GM12873 (cell line): Measurements from ENCODE around the gene ELP4.
A peak's percentile ranks its signal among the peaks of the same experiment; 100 is the strongest.

Source experiments
- TF ChIP-seq, protein P1 (sequence below): IDR thresholded peaks from 2 replicates; pipeline ENCODE4 v1.5.1; 2012; ENCODE audit warnings: low read depth, mild to moderate bottlenecking, moderate library complexity, low read length, control low read depth; ENCODE audit not compliant: insufficient read depth; ENCODE audit errors: missing control alignments

Gene ELP4

DNA sequence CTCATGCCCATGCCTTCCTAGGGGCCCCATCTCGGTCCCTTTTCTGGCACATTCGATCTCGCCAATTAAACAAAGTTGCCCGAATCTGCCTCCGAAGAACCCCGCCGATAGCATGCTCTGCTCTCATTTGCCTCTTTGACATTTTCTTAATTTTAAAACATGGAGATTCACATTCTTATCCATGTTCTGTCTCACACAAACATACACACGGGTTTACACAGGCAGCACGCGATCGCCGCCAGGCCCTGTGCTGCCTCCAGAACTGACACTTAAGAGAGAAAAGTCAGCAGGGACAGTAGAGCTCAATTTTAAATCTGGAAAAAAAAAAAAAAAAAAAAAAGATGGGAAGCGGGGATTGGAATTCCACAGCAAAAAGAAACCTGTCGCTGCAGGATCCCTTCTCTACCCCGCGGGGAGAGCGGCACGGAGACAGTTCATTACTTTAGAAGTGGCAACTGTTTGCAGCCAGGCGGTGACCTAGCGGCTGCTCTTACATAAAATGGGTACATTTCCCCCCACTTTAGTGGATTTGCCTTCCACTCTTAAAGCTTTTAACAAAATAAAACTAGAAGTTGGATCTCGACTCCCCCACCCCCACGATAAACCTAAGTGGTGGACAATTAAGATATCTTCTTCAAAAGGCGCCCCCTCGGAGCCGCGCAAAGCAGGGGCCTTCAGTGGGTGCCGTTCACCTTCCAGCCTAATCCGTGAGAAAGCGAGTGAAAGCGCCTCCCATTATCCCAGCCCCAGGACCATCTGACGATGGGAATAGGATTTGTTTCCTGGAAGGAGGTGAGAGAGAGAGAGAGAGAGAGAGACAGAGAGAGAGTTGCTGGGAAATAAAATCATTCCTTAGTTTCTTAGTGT, 287.9 kb downstream of the ELP4 start:
- TF ChIP-seq, protein P1, sequence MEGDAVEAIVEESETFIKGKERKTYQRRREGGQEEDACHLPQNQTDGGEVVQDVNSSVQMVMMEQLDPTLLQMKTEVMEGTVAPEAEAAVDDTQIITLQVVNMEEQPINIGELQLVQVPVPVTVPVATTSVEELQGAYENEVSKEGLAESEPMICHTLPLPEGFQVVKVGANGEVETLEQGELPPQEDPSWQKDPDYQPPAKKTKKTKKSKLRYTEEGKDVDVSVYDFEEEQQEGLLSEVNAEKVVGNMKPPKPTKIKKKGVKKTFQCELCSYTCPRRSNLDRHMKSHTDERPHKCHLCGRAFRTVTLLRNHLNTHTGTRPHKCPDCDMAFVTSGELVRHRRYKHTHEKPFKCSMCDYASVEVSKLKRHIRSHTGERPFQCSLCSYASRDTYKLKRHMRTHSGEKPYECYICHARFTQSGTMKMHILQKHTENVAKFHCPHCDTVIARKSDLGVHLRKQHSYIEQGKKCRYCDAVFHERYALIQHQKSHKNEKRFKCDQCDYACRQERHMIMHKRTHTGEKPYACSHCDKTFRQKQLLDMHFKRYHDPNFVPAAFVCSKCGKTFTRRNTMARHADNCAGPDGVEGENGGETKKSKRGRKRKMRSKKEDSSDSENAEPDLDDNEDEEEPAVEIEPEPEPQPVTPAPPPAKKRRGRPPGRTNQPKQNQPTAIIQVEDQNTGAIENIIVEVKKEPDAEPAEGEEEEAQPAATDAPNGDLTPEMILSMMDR: no peak

DNA sequence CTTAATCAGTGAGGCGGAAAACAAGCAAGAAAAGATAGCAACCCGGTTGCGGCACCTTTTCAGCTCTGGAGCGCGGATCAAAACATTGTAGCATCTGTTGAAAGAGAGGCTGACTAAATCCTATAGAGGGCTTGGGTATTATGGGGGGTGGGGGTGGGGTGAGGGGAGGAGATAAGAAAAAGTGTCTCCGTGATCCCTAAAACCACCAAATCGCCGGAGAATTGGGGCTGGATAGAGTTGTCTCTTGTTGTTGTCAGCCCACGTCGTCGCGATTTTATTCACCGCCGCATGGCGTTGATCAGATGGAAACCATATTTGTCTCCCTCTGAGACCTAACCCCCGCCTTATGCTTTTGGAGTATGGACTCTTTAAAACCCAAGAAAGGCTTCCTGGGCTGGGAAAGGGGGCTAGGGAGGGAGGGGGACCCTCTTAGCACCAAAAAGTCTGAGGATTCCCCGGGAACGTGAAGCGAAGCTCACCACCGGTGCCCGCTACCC, 288.5 kb downstream of the ELP4 start:
- TF ChIP-seq, protein P1: no peak

DNA sequence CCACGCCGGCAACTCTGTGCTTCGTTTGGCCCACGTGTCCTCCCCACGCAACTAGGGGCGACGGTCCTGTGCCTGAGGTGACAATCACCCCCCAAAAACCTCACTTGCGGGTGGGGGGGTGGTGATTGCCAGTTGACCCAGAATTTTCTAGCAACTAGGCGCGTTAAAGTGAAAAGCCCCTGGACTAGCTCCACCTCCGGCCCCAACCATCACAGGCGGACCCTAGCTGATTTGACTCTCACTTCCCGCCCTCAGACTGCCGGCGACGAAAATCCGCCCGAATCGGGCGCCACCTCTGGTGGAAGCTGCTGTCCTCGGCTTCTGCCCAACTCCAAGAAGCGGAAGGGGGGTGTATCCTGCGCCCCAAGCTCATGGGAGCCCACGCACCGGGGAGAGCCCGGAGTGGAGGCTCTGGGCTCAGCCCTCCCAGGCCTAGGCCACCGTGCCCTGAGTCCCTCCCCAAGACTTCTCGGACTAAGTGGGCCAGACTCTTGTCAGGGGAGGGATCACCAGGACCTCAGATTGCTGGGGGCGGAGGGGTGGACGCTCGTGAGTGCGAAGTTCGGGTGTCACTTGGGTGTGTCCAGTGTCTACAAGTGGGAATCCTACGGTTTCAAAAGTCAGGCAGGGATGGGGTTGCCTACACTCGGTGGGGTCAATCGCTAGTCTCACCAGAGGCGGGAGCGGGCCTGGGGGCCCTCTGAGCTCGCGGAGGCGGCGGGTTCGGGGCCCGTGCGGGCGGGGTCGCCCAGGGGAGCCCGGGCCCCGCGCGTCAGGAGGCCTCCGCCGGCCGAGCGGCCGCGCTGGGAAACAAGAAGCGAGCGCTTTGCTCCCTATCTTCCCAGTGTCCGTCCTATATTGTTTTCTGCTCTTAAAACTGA, 289.2 kb downstream of the ELP4 start:
- TF ChIP-seq, protein P1: peak; percentile 29

DNA sequence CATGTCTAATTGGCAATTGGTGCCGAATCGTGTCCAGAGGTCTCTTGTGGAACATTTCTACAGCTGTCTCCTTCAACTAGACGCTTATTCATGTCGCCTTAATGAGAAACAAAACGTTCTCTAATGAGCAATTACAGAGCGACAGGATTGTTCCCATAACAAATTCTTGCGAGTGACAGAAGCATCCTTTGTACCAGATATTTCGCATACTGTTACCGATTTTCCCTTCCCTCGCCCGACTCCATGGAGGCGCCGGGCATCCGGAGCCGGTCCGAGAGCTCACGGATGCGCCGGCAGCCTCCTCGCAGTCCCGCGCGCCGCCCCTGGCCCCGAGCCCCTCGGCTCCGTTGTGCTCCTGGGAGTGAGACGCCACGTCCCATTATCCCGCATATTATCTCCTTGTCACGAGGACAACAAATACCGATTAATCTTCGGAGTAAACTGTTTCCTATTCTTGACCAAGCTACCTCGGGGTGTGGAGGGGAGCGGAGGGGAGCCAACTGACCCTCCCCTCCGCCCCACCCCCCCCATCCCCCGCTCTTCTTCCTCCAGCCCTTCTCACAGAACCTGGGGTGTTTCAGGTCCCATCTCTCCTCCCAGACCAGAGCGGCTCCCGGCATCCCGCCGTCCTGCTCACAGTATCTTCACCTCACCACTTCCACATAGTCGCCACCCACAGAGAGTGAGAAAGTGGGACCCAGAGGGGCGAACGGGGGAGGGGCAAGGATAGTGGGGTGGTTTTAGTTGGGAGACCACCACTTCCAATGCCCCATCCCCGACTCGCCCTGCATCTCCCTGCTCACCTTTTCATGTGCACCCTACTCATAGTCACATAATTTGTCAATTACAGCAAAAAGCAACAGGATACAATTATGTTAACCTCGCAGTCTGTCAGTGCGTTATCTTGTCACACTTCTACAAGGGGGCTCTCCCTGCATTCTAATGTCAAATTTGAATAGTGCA, 290.1 kb downstream of the ELP4 start:
- TF ChIP-seq, protein P1: no peak

DNA sequence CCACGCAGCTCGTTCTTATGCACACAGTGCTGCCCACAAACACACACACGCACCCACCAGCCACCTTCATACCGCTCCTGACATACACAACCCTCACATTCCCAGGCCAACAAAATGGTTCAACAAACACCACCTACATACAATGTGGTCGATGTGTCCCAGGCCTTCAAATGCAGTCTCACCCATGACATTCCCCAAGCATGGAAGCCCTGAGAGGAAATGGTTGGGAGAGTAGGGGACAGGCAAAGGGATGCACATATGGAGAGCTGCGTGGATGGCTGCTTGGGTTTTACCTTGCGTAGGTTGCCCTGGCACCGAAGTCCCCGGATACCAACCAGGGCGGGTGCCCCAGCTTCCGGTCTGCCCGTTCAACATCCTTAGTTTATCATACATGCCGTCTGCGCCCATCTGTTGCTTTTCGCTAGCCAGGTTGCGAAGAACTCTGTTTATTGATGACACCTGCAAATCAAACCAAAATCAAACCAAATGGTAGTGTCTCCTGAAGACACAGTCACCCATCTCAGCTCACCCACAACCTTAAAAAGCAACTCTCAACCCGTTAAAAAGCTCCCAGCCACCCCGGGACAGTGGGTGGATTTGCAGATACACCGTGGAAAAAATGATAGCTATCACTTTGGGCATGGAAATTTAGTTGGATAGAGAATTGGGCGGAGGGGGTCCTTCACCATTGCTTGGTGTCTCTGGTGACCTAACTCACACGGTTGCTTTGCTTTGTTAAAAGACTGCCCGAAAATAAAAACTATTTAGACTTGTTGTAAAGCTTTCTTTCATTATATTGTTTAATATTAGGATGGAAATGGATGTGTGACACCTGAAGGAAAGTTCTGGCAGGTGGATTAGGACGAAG, 291.1 kb downstream of the ELP4 start:
- TF ChIP-seq, protein P1: no peak

DNA sequence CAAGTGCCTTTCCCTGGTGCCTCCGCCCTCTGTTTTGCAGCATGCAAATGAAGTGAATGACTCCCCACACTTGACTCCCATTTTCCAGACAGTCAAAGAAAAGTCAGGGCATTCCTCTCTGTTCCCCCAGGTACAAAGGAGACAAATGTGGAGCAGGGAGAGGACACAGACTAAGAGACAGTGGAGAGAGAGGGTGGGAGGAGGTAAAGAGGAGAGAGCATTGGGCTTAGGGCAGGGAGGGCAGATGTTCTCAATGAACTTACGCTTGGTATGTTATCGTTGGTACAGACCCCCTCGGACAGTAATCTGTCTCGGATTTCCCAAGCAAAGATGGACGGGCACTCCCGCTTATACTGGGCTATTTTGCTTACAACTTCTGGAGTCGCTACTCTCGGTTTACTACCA, 291.7 kb downstream of the ELP4 start:
- TF ChIP-seq, protein P1: no peak
